Renal cortical epithelial cell (primary cell): Measurements from ENCODE around the gene HOXB6. TPM values are rescaled to one million over a fixed set of nuclear protein-coding genes. Genes with fewer than 3 reads are reported as not detected.

Source experiments
- DNase-seq: peaks from one replicate; pipeline ENCODE4 v3.0.0-alpha.2; 2011; ENCODE audit warnings: low read depth
- total RNA-seq: library from RNA; depleted of rRNA; stranded (reverse); fragments of >200 nt; gene quantifications from 2 replicates; pipeline ENCODE4 v1.2.3, GENCODE V29; 2014

Gene HOXB6
- total RNA-seq: 16.3 and 56.2 TPM in 2 replicates

GRCh38 chr17:48604770-48605329 is at the start of gene HOXB6:
Gene HOXB6 (minus strand): TSS chr17:48604986. CDS start chr17:48598150, 6,836 bp downstream.
- peak; percentile 78 for DNase-seq

- no peak for DNase-seq
Measured at GRCh38 chr17:48649741-48650140, 45.0 kb upstream of the HOXB6 start.

- no peak for DNase-seq
Measured at GRCh38 chr17:48647963-48648245, 43.1 kb upstream of the HOXB6 start.

DNA sequence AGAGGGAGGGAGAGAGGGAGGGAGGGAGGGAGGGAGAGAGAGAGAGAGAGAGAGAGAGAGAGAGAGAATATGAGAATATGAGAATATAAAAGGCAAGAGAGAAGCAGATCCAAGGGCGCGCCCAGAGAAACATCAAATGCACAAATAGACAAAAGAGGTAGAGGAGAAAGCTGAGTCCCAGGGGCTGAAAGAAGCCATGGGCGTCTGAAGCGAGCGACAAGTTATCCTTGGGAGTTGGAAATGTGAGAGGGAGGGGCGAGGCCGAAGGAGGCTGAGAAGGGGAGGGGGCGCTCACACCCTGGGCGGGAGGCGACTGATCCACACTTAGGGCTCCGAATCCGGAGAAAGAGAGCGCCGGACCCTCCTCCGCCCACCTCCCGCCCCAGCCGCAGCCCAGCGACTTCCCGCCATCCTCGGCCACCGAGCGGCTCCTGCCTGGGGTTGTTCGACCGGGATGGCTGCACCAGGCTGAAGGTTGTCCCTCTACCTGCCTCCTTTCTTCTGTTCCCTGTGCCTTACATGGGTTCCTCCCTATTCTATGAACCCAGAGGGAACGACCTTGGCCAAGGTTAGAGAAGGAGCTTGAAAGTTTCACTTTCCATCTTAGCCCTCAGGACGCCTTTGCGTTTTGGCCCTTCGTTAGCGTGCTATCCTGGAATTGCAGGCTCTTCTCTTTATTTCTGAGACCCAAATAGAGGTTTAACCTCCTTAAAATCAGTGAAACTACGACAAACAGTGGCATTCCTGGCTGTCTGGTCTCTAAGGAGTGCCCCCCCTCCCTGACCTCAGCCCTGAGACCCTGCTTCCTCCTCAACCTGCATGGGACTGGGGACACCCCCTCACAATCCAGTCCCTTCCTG is 42.5 kb upstream of the HOXB6 start:
- peak; percentile 31 for DNase-seq

DNA sequence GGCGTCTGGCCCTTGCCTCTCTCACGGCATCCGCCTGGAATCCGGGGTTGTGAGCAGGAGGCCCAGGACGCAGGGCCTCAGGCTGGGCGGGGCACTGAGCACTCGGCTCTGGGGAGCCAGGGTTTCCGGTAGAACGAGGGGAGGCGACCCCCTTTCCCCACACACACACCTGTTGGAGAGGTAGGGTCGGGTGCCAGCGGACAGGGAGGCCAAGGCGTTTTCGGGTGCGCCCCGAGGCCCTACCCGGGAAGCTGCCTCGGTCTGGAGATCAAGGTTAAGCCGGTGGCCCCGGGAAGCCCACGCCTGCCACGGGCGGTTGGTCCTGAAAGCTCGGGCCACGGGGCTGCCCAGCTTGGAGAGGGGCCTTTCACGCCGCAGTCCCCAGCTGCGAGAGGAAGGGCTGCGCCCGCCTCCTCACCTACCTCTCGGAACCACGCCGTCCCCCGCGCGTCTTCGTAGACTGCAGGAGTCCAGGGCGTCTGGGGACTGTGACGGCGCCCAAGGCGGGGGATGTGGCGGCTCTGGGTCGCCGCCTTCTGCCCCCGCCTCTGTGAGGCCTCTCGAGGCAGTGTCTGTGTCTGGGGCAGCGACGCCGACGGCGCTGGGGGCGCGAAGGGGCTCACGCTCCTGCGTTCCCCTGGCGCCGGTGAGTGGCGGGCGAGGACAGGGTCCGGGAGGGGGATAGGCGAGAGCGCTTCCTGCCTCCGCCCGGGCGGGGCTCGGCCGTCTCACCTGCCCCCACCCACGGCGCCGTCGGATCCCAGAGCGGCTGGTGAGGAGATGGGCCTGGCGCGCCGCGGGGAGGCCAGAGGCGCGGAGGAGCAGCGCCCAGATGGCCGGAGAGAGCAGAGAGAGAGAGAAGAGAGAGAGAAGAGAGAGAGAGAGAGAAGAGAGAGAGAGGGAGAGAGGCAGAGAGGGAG is 41.7 kb upstream of the HOXB6 start:
- no peak for DNase-seq

- DNase-seq: no peak
Measured at GRCh38 chr17:48645639-48646182, 40.9 kb upstream of the HOXB6 start.

DNA sequence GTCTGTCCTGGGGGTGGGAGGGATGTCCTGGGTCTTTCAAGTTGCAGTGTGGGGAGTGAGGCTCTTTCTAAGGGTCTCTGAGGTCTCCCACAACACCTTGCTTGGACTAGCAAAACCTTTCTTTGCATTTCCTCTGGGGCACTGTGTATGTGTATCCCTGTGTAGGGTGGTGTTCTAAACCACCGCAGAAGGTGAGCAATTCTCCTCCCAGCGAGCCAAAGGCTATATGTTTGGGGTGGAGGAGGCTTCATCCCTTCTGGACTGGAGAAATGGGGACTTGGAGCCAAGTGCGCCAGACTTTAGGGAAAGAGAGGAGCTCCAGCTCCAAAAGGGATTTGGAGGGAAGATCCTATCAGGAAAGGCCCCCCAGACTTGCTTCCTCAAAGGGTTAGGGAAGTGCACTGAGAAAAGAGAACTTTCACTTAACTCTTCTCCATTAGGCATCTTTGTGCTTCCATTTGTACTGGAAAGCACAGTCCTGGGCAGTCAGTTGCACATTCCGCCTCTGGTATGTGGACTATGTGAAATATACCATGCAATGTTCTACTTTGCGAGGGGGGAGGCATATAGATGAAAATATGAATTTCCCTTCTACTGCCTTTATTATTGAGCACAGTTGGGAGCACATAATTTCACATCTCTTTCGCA is 40.2 kb upstream of the HOXB6 start:
- DNase-seq: no peak

DNA sequence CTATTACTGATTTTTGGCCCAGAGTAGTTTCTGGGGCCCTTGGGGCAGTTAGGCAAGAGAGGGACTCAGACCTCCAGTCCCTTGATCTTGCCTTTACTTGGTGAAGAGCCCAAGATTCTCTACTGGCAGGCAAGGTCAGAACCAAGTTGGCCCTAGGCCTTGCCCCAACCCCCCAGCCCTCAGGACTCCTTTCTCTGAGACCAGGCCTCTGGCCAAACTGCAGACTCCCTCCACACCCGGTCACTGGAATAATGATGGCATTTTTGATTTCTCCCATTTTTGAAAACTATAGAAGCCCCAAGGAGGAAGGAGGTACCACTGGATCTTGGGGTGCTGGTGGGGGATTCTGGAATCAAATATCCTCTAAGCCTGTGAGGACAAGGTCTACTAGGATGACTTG is 39.4 kb upstream of the HOXB6 start:
- no peak for DNase-seq

- no peak for DNase-seq
Measured at GRCh38 chr17:48643697-48644012, 38.9 kb upstream of the HOXB6 start.

DNA sequence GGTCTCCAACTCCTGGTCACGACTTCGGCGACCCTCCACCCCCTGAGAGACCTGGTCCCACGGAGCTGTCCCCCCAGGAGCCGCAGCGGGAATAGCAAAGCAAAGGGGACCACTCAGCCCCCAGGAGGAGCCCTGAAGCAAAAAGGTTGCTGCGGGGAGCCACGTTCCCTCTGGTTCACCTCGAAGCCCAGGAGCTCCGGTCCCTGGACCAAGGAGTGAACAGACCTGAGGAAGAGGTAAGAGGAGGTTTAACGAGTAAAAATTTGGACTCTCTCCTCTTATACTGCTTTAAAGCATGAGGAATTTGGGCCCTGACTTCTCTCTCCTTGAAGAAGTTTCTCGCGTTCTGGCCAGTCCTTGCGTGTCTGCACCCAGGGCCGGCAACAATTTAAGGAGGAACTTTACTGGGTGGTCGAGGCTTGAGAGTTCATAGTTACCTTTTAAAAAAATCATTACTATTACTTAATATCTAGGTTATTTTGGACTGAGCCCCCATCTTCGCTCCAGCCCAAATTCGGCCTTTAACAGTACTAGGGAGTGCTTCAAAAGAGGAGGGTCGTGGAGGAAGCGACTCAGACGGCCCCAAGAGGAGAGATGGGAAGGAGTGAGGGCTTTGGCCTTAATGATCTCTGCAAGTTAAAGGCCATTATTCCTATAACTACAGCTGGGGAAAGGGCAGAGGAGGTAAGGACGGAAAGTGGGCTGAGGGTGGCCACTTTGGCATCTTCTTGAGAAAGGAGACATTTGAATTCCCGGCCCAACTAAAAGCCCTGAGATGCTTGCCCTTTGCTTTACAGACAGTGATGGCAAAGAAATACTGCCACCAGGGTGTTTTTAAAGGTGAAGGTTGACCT is 38.3 kb upstream of the HOXB6 start:
- no peak for DNase-seq

GRCh38 chr17:48642059-48642842 is 37.5 kb upstream of the HOXB6 start:
- no peak for DNase-seq

DNA sequence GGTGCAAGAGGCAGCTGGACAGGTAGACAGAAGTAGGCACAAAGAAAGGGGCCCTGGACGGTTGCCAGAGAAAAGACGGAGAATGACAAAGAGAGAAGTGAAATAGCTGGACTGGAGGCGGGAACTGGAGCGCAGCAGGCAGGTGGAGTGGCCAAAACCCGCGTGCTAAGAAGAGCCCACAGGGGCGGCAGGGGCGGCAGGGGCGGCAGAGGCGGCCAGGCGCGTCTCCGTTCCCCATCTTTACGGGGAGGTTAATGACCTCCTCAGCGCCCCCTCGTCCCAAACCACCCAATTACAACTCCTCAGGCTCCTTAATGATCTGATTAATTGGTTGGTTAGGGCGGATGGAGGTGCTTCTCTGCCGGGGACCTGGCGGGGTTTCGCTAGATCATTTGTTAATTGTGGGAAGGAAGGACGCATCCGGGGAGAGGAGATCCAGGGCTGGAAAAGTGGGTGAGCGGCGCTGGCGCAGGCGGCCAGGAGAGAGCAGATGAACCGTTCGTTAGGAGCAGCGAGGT is 36.8 kb upstream of the HOXB6 start:
- no peak for DNase-seq

GRCh38 chr17:48640858-48641180 is 36.0 kb upstream of the HOXB6 start:
- DNase-seq: no peak

- DNase-seq: no peak
Measured at GRCh38 chr17:48639982-48640857, 35.4 kb upstream of the HOXB6 start.

- no peak for DNase-seq
Measured at GRCh38 chr17:48639136-48639535, 34.4 kb upstream of the HOXB6 start.

- peak; percentile 70 for DNase-seq
Measured at GRCh38 chr17:48637323-48638260, 32.8 kb upstream of the HOXB6 start.

GRCh38 chr17:48636177-48637018 is 31.6 kb upstream of the HOXB6 start:
- peak; percentile 72 for DNase-seq
